Measurements from ENCODE around the gene MYO1F.
"Not testable (repeated sequence)": the region's sequence is repeated elsewhere in the genome, so short reads cannot be mapped to it uniquely, and the experiment has no call there.

MYO1F gene

GRCh38 chr19:8596168-8596567 lies 18.9 kb upstream of the MYO1F start:
- no peak for FAIRE-seq

GRCh38 chr19:8595651-8596050 lies 18.4 kb upstream of the MYO1F start:
- no peak for FAIRE-seq

- no peak for FAIRE-seq
Observed at GRCh38 chr19:8593931-8594330, 16.7 kb upstream of the MYO1F start.

- no peak for FAIRE-seq
Observed at GRCh38 chr19:8592231-8593009, 15.2 kb upstream of the MYO1F start.

GRCh38 chr19:8589177-8589714 lies 12.0 kb upstream of the MYO1F start:
- FAIRE-seq = no peak

GRCh38 chr19:8585894-8586750 lies 8.9 kb upstream of the MYO1F start:
- no peak for FAIRE-seq

GRCh38 chr19:8584965-8585893 lies 8.0 kb upstream of the MYO1F start:
- no peak for FAIRE-seq

GRCh38 chr19:8580710-8581281 lies 3.6 kb upstream of the MYO1F start:
- no peak for FAIRE-seq

- no peak for FAIRE-seq
Observed at GRCh38 chr19:8578642-8579265, 1.5 kb upstream of the MYO1F start.

GRCh38 chr19:8577741-8578140 lies 499 bp upstream of the MYO1F start:
- no peak for FAIRE-seq

- FAIRE-seq = no peak
Observed at GRCh38 chr19:8576273-8576993, 809 bp downstream of the MYO1F start.

- no peak for FAIRE-seq
Observed at GRCh38 chr19:8575467-8575997, 1.7 kb downstream of the MYO1F start.

- not testable (repeated sequence) for FAIRE-seq
Observed at GRCh38 chr19:8574619-8574922, 2.7 kb downstream of the MYO1F start.

GRCh38 chr19:8573316-8573715 lies 3.9 kb downstream of the MYO1F start:
- FAIRE-seq = no peak

GRCh38 chr19:8571006-8571411 lies 6.2 kb downstream of the MYO1F start:
- no peak for FAIRE-seq

GRCh38 chr19:8569066-8569771 lies 8.0 kb downstream of the MYO1F start:
- no peak for FAIRE-seq

- FAIRE-seq = no peak
Observed at GRCh38 chr19:8567522-8568172, 9.6 kb downstream of the MYO1F start.

GRCh38 chr19:8566855-8567254 lies 10.4 kb downstream of the MYO1F start:
- no peak for FAIRE-seq

- not testable (repeated sequence) for FAIRE-seq
Observed at GRCh38 chr19:8564866-8565265, 12.4 kb downstream of the MYO1F start.

Measured in A204.1 (cell line).